ENCODE data around the gene IFNA4. TPM values are rescaled to one million over a fixed set of nuclear protein-coding genes. Genes with fewer than 3 reads are reported as not detected.
"Not testable (repeated sequence)": the region's sequence is repeated elsewhere in the genome, so short reads cannot be mapped to it uniquely, and the experiment has no call there.

IFNA4 gene
- not detected in 2 replicates for total RNA-seq (ENCODE audit: low replicate concordance)
- long read RNA-seq = 0 reads

- H3K9me3 Mint-ChIP-seq; H3K4me1 Mint-ChIP-seq (ENCODE audit: unreplicated experiment); H3K36me3 Mint-ChIP-seq; H3K4me3 Mint-ChIP-seq; H3K27me3 Mint-ChIP-seq; H3K27ac Mint-ChIP-seq; DNase-seq (ENCODE audit: extremely low spot score, unreplicated experiment): not testable (repeated sequence)
Measured at GRCh38 chr9:21187487-21187886, at the start of gene IFNA4. TSS of gene IFNA4 (minus strand) at chr9:21187587. CDS start at chr9:21187531, 56 bp downstream.

- H3K9me3 Mint-ChIP-seq; DNase-seq (ENCODE audit: extremely low spot score, unreplicated experiment); H3K4me3 Mint-ChIP-seq; H3K36me3 Mint-ChIP-seq; H3K4me1 Mint-ChIP-seq (ENCODE audit: unreplicated experiment); H3K27ac Mint-ChIP-seq: not testable (repeated sequence)
- peaks cover 19% of the 10 kb centered on the region for H3K27me3 Mint-ChIP-seq
Measured at GRCh38 chr9:21236360-21236714, 49.0 kb upstream of the IFNA4 start.

- H3K27me3 Mint-ChIP-seq = peaks cover 19% of the 10 kb centered on the region
- not testable (repeated sequence) for H3K9me3 Mint-ChIP-seq; H3K36me3 Mint-ChIP-seq; DNase-seq (ENCODE audit: extremely low spot score, unreplicated experiment); H3K27ac Mint-ChIP-seq; H3K4me3 Mint-ChIP-seq; H3K4me1 Mint-ChIP-seq (ENCODE audit: unreplicated experiment)
- peak; percentile 71 for TF ChIP-seq CTCF (conservative IDR thresholded peaks at IDR 0.05)
Measured at GRCh38 chr9:21235468-21236359, 48.3 kb upstream of the IFNA4 start.

- no peak overlapping the region for H3K4me3 Mint-ChIP-seq
- peaks cover 16% of the 10 kb centered on the region for H3K27me3 Mint-ChIP-seq
- no peak overlapping the region for H3K27ac Mint-ChIP-seq
- no peaks in the 10 kb centered on the region for H3K36me3 Mint-ChIP-seq
- H3K9me3 Mint-ChIP-seq = no peaks in the 10 kb centered on the region
- DNase-seq (ENCODE audit: extremely low spot score, unreplicated experiment) = peak; percentile 53
- no peaks in the 10 kb centered on the region for H3K4me1 Mint-ChIP-seq (ENCODE audit: unreplicated experiment)
- TF ChIP-seq CTCF (conservative IDR thresholded peaks at IDR 0.05) = no peak
Measured at GRCh38 chr9:21234153-21234687, 46.8 kb upstream of the IFNA4 start.

GRCh38 chr9:21233258-21233657 lies 45.9 kb upstream of the IFNA4 start:
- Mint-ChIP-seq H3K4me1 (ENCODE audit: unreplicated experiment) (no peaks in the 10 kb centered on the region), H3K4me3 (no peak overlapping the region), H3K36me3 (no peaks in the 10 kb centered on the region), H3K27ac (no peak overlapping the region), H3K9me3 (no peaks in the 10 kb centered on the region), H3K27me3 (peaks cover 14% of the 10 kb centered on the region)
- no peak for DNase-seq (ENCODE audit: extremely low spot score, unreplicated experiment)
- TF ChIP-seq CTCF (conservative IDR thresholded peaks at IDR 0.05) = no peak

- Mint-ChIP-seq H3K9me3 (no peaks in the 10 kb centered on the region), H3K4me1 (ENCODE audit: unreplicated experiment) (no peaks in the 10 kb centered on the region), H3K27me3 (no peaks in the 10 kb centered on the region), H3K36me3 (no peaks in the 10 kb centered on the region), H3K4me3 (no peak within 1 kb of the TSS), H3K27ac (no peak within 1 kb of the TSS)
- no peak for TF ChIP-seq CTCF (conservative IDR thresholded peaks at IDR 0.05)
- no peak for DNase-seq (ENCODE audit: extremely low spot score, unreplicated experiment)
Measured at GRCh38 chr9:21228122-21228521, 40.7 kb upstream of the IFNA4 start, which contains the start of gene IFNA17. TSS of gene IFNA17 (minus strand) at chr9:21228222. CDS start at chr9:21228173, 49 bp downstream.

GRCh38 chr9:21217211-21217610 lies 29.8 kb upstream of the IFNA4 start, which contains the start of gene IFNA16:
TSS of gene IFNA16 (minus strand) at chr9:21217311. CDS start at chr9:21217305, 6 bp downstream.
- not testable (repeated sequence) for H3K9me3 Mint-ChIP-seq; H3K4me3 Mint-ChIP-seq; H3K27ac Mint-ChIP-seq; DNase-seq (ENCODE audit: extremely low spot score, unreplicated experiment); H3K4me1 Mint-ChIP-seq (ENCODE audit: unreplicated experiment); H3K36me3 Mint-ChIP-seq
- H3K27me3 Mint-ChIP-seq = peaks cover 14% of the 10 kb centered on the region

Measured in type B pancreatic cell (in vitro differentiated cells).